Amniotic stem cell (primary cell): ENCODE results near the gene PIK3C2G.
"Not testable (repeated sequence)": the region's sequence is repeated elsewhere in the genome, so short reads cannot be mapped to it uniquely, and the experiment has no call there.

Experiments
- DNase-seq: peaks from one replicate; lab custom pipeline; 2025; lab: John Stamatoyannopoulos, UW

The PIK3C2G gene

GRCh38 chr12:18472304-18472703 is 211.0 kb downstream of the PIK3C2G start:
- no peak for DNase-seq

- no peak for DNase-seq
These were observed 211.5 kb downstream of the PIK3C2G start for GRCh38 chr12:18472806-18473205.

- no peak for DNase-seq
These were observed 215.5 kb downstream of the PIK3C2G start for GRCh38 chr12:18476861-18477260.

GRCh38 chr12:18479256-18479655 is 217.9 kb downstream of the PIK3C2G start:
- DNase-seq: no peak

- no peak for DNase-seq
These were observed 221.3 kb downstream of the PIK3C2G start for GRCh38 chr12:18482601-18483120.

- DNase-seq: no peak
These were observed 222.5 kb downstream of the PIK3C2G start for GRCh38 chr12:18483698-18484325.

GRCh38 chr12:18486036-18486435 is 224.7 kb downstream of the PIK3C2G start:
- DNase-seq: no peak

- DNase-seq: no peak
These were observed 226.2 kb downstream of the PIK3C2G start for GRCh38 chr12:18487509-18487908.

- peak; percentile 5 for DNase-seq
These were observed 231.2 kb downstream of the PIK3C2G start for GRCh38 chr12:18492372-18493025.

GRCh38 chr12:18496156-18496555 is 234.8 kb downstream of the PIK3C2G start:
- DNase-seq: no peak

GRCh38 chr12:18500160-18500574 is 238.8 kb downstream of the PIK3C2G start:
- not testable (repeated sequence) for DNase-seq

- DNase-seq: not testable (repeated sequence)
These were observed 239.4 kb downstream of the PIK3C2G start for GRCh38 chr12:18500736-18501135.

GRCh38 chr12:18502422-18502968 is 241.2 kb downstream of the PIK3C2G start:
- no peak for DNase-seq

- DNase-seq: no peak
These were observed 260.1 kb downstream of the PIK3C2G start for GRCh38 chr12:18521461-18521860.

- DNase-seq: no peak
These were observed 261.5 kb downstream of the PIK3C2G start for GRCh38 chr12:18522806-18523205.

GRCh38 chr12:18542497-18542896 is 281.2 kb downstream of the PIK3C2G start:
- DNase-seq: not testable (repeated sequence)

GRCh38 chr12:18546399-18546798 is 285.1 kb downstream of the PIK3C2G start:
- no peak for DNase-seq

- DNase-seq: no peak
These were observed 288.3 kb downstream of the PIK3C2G start for GRCh38 chr12:18549598-18549997.

GRCh38 chr12:18551106-18551505 is 289.8 kb downstream of the PIK3C2G start:
- DNase-seq: no peak

- no peak for DNase-seq
These were observed 290.4 kb downstream of the PIK3C2G start for GRCh38 chr12:18551701-18552100.

GRCh38 chr12:18552829-18553228 is 291.5 kb downstream of the PIK3C2G start:
- DNase-seq: no peak

GRCh38 chr12:18556161-18556560 is 294.8 kb downstream of the PIK3C2G start:
- DNase-seq: no peak

- DNase-seq: no peak
These were observed 297.9 kb downstream of the PIK3C2G start for GRCh38 chr12:18559242-18559641.
